Measurements from ENCODE around the gene DDX19B. TPM values are rescaled to one million over a fixed set of nuclear protein-coding genes. Genes with fewer than 3 reads are reported as not detected.
"Not testable (repeated sequence)": the region's sequence is repeated elsewhere in the genome, so short reads cannot be mapped to it uniquely, and the experiment has no call there.

The DDX19B gene
- total and polyA plus RNA-seq, 8 donors, result 23.5 to 37.5 (median 33.6) TPM

GRCh38 chr16:70269471-70269870, 29.5 kb upstream of the DDX19B start:
- intact Hi-C loops (cut with DNase I), result no loop called here
- Histone ChIP-seq H3K27me3 (no peaks in the 10 kb centered on the region), H3K4me1 (no peaks in the 10 kb centered on the region), H3K9me3 (no peaks in the 10 kb centered on the region), H3K36me3 (peaks cover 0 to 98% of the 10 kb centered on the region in 2 donors), H3K4me3 (no peak overlapping the region), H3K27ac (no peak overlapping the region)
- ATAC-seq (no peak), DNase-seq (no peak)
- TF ChIP-seq CTCF (IDR thresholded peaks at IDR 0.05), result no peak

DNA sequence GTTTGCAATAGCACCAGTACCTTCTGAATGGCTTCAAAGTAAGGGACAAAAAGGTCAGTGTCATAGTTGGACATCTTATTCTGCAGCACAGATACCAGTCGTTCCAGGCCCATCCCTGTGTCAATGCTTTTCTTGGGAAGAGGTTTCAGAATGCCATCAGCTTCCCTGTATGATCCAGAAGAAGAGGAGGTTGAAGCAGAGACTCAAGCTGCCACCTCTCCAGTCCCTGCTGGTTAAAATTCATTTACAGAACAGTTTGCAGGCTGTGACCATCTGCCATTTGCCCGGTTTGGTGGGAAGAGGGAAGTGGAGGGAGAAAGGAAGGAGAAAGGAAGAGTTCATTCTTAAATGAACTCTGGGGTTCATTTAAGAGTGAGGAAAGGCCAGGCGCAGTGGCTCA, 28.8 kb upstream of the DDX19B start:
- no peak for DNase-seq

DNA sequence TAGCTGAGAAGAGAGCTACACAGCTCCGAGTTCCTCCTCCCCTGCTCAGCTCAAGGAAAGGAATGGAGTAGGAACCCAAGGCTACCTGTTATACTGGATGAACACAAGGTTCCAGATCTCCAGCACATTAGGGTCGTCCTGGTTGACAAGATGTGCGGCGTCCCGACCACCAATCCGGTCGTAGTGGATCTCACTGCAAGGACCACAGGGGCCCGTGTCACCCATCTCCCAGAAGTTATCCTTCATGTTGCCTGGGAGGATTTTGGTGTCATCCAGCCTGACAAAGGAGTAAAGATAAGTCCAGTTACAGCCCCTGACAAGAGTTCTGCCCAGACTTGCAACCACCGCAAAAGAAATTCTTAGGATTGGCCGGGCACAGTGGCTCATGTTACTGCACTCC, 27.3 kb upstream of the DDX19B start:
- intact Hi-C loops (cut with DNase I), result no loop called here
- Histone ChIP-seq H3K9me3 (no peaks in the 10 kb centered on the region), H3K4me3 (no peak overlapping the region), H3K27ac (no peak overlapping the region), H3K36me3 (peaks cover 0 to 98% of the 10 kb centered on the region in 2 donors), H3K27me3 (no peaks in the 10 kb centered on the region), H3K4me1 (no peaks in the 10 kb centered on the region)
- ATAC-seq, result no peak
- no peak for DNase-seq
- TF ChIP-seq CTCF (IDR thresholded peaks at IDR 0.05), result no peak

More for the DNA sequence above, 28.8 kb upstream of the DDX19B start:
- intact Hi-C loops (cut with DNase I), result no loop called here
- no peaks in the 10 kb centered on the region for H3K27me3 ChIP-seq
- no peak for ATAC-seq
- no peak overlapping the region for H3K27ac ChIP-seq
- no peaks in the 10 kb centered on the region for H3K4me1 ChIP-seq
- peaks cover 0 to 98% of the 10 kb centered on the region in 2 donors for H3K36me3 ChIP-seq
- TF ChIP-seq CTCF (IDR thresholded peaks at IDR 0.05), result no peak
- no peaks in the 10 kb centered on the region for H3K9me3 ChIP-seq
- no peak overlapping the region for H3K4me3 ChIP-seq

DNA sequence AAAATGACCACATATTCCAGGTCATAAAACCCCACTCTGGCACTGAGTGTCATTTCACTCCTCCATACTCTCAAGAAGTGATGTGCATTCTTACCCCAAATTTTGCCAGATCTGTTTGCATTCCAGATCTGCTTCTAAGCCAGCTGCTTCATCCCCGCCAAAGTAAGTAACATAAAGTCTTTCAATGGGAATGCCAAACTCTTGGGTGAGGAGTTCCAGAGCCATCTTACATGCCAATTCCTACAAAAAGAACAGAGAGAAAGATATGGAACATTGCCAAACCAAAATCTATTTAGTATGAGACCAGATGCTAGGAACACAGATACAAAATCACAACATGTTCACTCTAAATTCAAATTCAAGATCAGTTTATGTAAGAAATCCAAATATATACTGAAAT, 22.6 kb upstream of the DDX19B start:
- no peaks in the 10 kb centered on the region for H3K27me3 ChIP-seq
- no peaks in the 10 kb centered on the region for H3K4me1 ChIP-seq
- peaks cover 0 to 98% of the 10 kb centered on the region in 2 donors for H3K36me3 ChIP-seq
- intact Hi-C loops (cut with DNase I), result no loop called here
- H3K4me3 ChIP-seq, result no peak overlapping the region
- H3K9me3 ChIP-seq, result no peaks in the 10 kb centered on the region
- no peak for TF ChIP-seq CTCF (IDR thresholded peaks at IDR 0.05)
- H3K27ac ChIP-seq, result no peak overlapping the region
- no peak for DNase-seq
- ATAC-seq, result no peak

- H3K27me3 ChIP-seq; intact Hi-C loops (cut with DNase I); H3K9me3 ChIP-seq; DNase-seq; ATAC-seq; H3K27ac ChIP-seq: not testable (repeated sequence)
- Histone ChIP-seq H3K36me3 (peaks cover 0 to 27% of the 10 kb centered on the region in 2 donors), H3K4me1 (peaks cover 0 to 30% of the 10 kb centered on the region in 2 donors), H3K4me3 (peak overlapping the region in 1 of 2 donors; percentile 75)
Measured at GRCh38 chr16:70287304-70287971, 11.5 kb upstream of the DDX19B start.
